ENCODE data around the gene MTCL1. TPM values are rescaled to one million over a fixed set of nuclear protein-coding genes. Genes with fewer than 3 reads are reported as not detected.

Gene MTCL1
- total and polyA plus RNA-seq, 9 of the 15 experiments (the other 6 are each of a cell fraction or from before 2014, with no cell fraction given): 0.21 to 7.4 (median 3.7) TPM

DNA sequence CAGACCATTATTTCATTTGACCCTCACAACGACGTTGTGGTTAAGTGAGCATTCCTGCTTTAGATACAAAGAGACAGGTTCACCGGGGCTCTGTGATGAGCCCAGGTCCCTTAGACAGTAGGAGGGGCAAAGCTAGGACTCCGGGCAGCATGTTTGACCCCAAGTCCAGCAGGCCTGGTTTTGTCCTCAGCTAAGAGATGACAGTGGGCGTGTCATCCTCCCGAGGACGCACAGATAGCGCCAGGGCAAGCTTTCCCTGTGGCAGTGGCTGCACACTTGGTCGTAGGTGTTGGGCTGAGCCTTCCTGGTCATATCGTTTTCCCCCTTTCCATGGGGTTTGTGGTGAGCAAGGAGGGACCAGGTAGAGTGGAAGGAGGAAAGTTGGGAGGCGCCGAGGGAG is 76.3 kb downstream of the MTCL1 start:
- Histone ChIP-seq H3K4me2 (ENCODE audit: insufficient read depth, low read length) (no peak overlapping the region), H3K4me1 (replicated peaks in 1 of 2; ENCODE audit: control insufficient read depth in 2 of 2, insufficient read depth in 2 of 2, low read length in 2 of 2) (peaks cover 4 to 22% of the 10 kb centered on the region in 2 experiments; a peak in 2 of 5 replicates), H3K9me1 (ENCODE audit: control insufficient read depth, insufficient read depth, low read length) (peaks cover 4% of the 10 kb centered on the region), H3K4me3 (no peak overlapping the region), H4K20me1 (replicated peaks; ENCODE audit: control insufficient read depth, insufficient read depth, low read length) (no peaks in the 10 kb centered on the region), H3K27ac (ENCODE audit: extremely low read depth, low read depth, low read length) (no peak overlapping the region), H3K79me2 (ENCODE audit: control insufficient read depth, insufficient read depth, low read length) (no peaks in the 10 kb centered on the region), H3K9me3 (replicated peaks; ENCODE audit: control insufficient read depth, insufficient read depth, low read depth, low read length) (no peaks in the 10 kb centered on the region), H2AFZ (ENCODE audit: low read depth, low read length) (no peak overlapping the region), H3K27me3 (ENCODE audit: control insufficient read depth in 2 of 2, insufficient read depth in 2 of 2, low read length in 2 of 2) (peaks cover 5 to 37% of the 10 kb centered on the region in 2 experiments; a peak in 3 of 5 replicates), H3K36me3 (ENCODE audit: control insufficient read depth, insufficient read depth, low read length) (no peaks in the 10 kb centered on the region), H3K9ac (ENCODE audit: insufficient read depth in 1 of 2, low read depth in 2 of 2, low read length in 2 of 2) (no peak overlapping the region)
- FAIRE-seq: no peak
- no peak for DNase-seq (ENCODE audit: extremely low read depth in 1 of 4, low spot score in 3 of 4)
- peak; percentile 28; the same call in 2 of the 3 replicates for ATAC-seq
- intact Hi-C loops (cut with micrococcal nuclease) (no loop called here), in situ Hi-C loops (cut with MboI) (no loop called here)
- WGBS (ENCODE audit: insufficient coverage, low coverage, missing lambda C conversion rate): 17% methylated on average over 12 of the region's 12 CpGs
- ChIA-PET CTCF (ENCODE audit: low intra/inter-chr PET ratio) (no interaction called here), POLR2A (interaction anchor here (0.6 to 1.2 kb wide), 3 partner anchors 12 to 122 kb away, joined by 3 to 4 read pairs (median 3); no protein-coding TSS in a partner anchor)
- no TSS peak for BruUV-seq (replicated peaks)
- no peak for TF ChIP-seq ZNF311 (CRISPR knock-in tag; IDR thresholded peaks at IDR 0.05)
- TF ChIP-seq, protein P1, sequence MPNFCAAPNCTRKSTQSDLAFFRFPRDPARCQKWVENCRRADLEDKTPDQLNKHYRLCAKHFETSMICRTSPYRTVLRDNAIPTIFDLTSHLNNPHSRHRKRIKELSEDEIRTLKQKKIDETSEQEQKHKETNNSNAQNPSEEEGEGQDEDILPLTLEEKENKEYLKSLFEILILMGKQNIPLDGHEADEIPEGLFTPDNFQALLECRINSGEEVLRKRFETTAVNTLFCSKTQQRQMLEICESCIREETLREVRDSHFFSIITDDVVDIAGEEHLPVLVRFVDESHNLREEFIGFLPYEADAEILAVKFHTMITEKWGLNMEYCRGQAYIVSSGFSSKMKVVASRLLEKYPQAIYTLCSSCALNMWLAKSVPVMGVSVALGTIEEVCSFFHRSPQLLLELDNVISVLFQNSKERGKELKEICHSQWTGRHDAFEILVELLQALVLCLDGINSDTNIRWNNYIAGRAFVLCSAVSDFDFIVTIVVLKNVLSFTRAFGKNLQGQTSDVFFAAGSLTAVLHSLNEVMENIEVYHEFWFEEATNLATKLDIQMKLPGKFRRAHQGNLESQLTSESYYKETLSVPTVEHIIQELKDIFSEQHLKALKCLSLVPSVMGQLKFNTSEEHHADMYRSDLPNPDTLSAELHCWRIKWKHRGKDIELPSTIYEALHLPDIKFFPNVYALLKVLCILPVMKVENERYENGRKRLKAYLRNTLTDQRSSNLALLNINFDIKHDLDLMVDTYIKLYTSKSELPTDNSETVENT (CRISPR knock-in tag; IDR thresholded peaks at IDR 0.05): 0 out of 2 replicates have a peak, but pooled peaks have one; percentile 16
- TF ChIP-seq, protein P2, sequence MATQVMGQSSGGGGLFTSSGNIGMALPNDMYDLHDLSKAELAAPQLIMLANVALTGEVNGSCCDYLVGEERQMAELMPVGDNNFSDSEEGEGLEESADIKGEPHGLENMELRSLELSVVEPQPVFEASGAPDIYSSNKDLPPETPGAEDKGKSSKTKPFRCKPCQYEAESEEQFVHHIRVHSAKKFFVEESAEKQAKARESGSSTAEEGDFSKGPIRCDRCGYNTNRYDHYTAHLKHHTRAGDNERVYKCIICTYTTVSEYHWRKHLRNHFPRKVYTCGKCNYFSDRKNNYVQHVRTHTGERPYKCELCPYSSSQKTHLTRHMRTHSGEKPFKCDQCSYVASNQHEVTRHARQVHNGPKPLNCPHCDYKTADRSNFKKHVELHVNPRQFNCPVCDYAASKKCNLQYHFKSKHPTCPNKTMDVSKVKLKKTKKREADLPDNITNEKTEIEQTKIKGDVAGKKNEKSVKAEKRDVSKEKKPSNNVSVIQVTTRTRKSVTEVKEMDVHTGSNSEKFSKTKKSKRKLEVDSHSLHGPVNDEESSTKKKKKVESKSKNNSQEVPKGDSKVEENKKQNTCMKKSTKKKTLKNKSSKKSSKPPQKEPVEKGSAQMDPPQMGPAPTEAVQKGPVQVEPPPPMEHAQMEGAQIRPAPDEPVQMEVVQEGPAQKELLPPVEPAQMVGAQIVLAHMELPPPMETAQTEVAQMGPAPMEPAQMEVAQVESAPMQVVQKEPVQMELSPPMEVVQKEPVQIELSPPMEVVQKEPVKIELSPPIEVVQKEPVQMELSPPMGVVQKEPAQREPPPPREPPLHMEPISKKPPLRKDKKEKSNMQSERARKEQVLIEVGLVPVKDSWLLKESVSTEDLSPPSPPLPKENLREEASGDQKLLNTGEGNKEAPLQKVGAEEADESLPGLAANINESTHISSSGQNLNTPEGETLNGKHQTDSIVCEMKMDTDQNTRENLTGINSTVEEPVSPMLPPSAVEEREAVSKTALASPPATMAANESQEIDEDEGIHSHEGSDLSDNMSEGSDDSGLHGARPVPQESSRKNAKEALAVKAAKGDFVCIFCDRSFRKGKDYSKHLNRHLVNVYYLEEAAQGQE (IDR thresholded peaks at IDR 0.05; ENCODE audit: borderline replicate concordance): no peak
- TF ChIP-seq, protein P2 (CRISPR knock-in tag; IDR thresholded peaks at IDR 0.05; ENCODE audit: low read depth): no peak

Measured in K562 (cell line).